Measurements from ENCODE around the gene STAG2.

The STAG2 gene

GRCh38 chrX:124010566-124010965 lies 49.1 kb downstream of the STAG2 start:
- Histone ChIP-seq H2AFZ (ENCODE audit: low read depth, low read length) (no peak overlapping the region), H3K4me2 (ENCODE audit: low read length) (peak overlapping the region; percentile 59), H3K27ac (ENCODE audit: low read length) (no peak overlapping the region; the same call in 1 of the 2 replicates), H3K9ac (ENCODE audit: low read length) (no peak overlapping the region), H3K9me3 (ENCODE audit: insufficient read depth, low read length) (no peaks in the 10 kb centered on the region), H3K4me1 (ENCODE audit: low read length) (peaks cover 23% of the 10 kb centered on the region), H4K20me1 (ENCODE audit: insufficient read depth, low read length) (peaks cover 83% of the 10 kb centered on the region), H3K4me3 (ENCODE audit: low read length) (peak overlapping the region; percentile 24; the same call in 1 of the 2 replicates), H3K27me3 (ENCODE audit: low read depth, low read length) (no peaks in the 10 kb centered on the region), H3K36me3 (replicated peaks; ENCODE audit: low read depth, low read length) (no peaks in the 10 kb centered on the region), H3K79me2 (ENCODE audit: low read length) (peaks cover 95% of the 10 kb centered on the region)
- TF ChIP-seq EZH2phosphoT487 (IDR thresholded peaks at IDR 0.05; ENCODE audit: low read depth) (no peak), CTCF (IDR thresholded peaks at IDR 0.05; ENCODE audit: low read depth, low read length) (no peak)

GRCh38 chrX:124015721-124016120 lies 54.2 kb downstream of the STAG2 start:
- no peaks in the 10 kb centered on the region for H3K27me3 ChIP-seq (ENCODE audit: low read depth, low read length)
- peaks cover 3% of the 10 kb centered on the region for H3K4me1 ChIP-seq (ENCODE audit: low read length)
- H3K79me2 ChIP-seq (ENCODE audit: low read length), result peaks cover 98% of the 10 kb centered on the region
- H3K9me3 ChIP-seq (ENCODE audit: insufficient read depth, low read length), result no peaks in the 10 kb centered on the region
- H3K36me3 ChIP-seq (replicated peaks; ENCODE audit: low read depth, low read length), result no peaks in the 10 kb centered on the region
- H3K4me3 ChIP-seq (ENCODE audit: low read length), result no peak overlapping the region
- H3K27ac ChIP-seq (ENCODE audit: low read length), result no peak overlapping the region
- no peak overlapping the region for H2AFZ ChIP-seq (ENCODE audit: low read depth, low read length)
- H3K4me2 ChIP-seq (ENCODE audit: low read length), result no peak overlapping the region
- TF ChIP-seq CTCF (IDR thresholded peaks at IDR 0.05; ENCODE audit: low read depth, low read length), result no peak
- no peak for TF ChIP-seq EZH2phosphoT487 (IDR thresholded peaks at IDR 0.05; ENCODE audit: low read depth)
- H4K20me1 ChIP-seq (ENCODE audit: insufficient read depth, low read length), result peaks cover 76% of the 10 kb centered on the region
- no peak overlapping the region for H3K9ac ChIP-seq (ENCODE audit: low read length)

- Histone ChIP-seq H4K20me1 (ENCODE audit: insufficient read depth, low read length) (peaks cover 71% of the 10 kb centered on the region), H2AFZ (ENCODE audit: low read depth, low read length) (no peak overlapping the region), H3K27ac (ENCODE audit: low read length) (no peak overlapping the region), H3K27me3 (ENCODE audit: low read depth, low read length) (no peaks in the 10 kb centered on the region), H3K9me3 (ENCODE audit: insufficient read depth, low read length) (no peaks in the 10 kb centered on the region), H3K36me3 (replicated peaks; ENCODE audit: low read depth, low read length) (no peaks in the 10 kb centered on the region), H3K4me2 (ENCODE audit: low read length) (no peak overlapping the region), H3K9ac (ENCODE audit: low read length) (no peak overlapping the region), H3K4me3 (ENCODE audit: low read length) (no peak overlapping the region), H3K4me1 (ENCODE audit: low read length) (no peaks in the 10 kb centered on the region), H3K79me2 (ENCODE audit: low read length) (peaks cover 97% of the 10 kb centered on the region)
- TF ChIP-seq CTCF (IDR thresholded peaks at IDR 0.05; ENCODE audit: low read depth, low read length) (no peak), EZH2phosphoT487 (IDR thresholded peaks at IDR 0.05; ENCODE audit: low read depth) (no peak)
Observed at GRCh38 chrX:124016825-124017224, 55.3 kb downstream of the STAG2 start.

- Histone ChIP-seq H3K4me3 (ENCODE audit: low read length) (no peak overlapping the region), H3K4me2 (ENCODE audit: low read length) (no peak overlapping the region), H3K4me1 (ENCODE audit: low read length) (peaks cover 2% of the 10 kb centered on the region; the same call in 1 of the 2 replicates), H3K9me3 (ENCODE audit: insufficient read depth, low read length) (no peaks in the 10 kb centered on the region), H3K9ac (ENCODE audit: low read length) (no peak overlapping the region), H3K36me3 (replicated peaks; ENCODE audit: low read depth, low read length) (no peaks in the 10 kb centered on the region), H4K20me1 (ENCODE audit: insufficient read depth, low read length) (peaks cover 62% of the 10 kb centered on the region), H3K27ac (ENCODE audit: low read length) (no peak overlapping the region), H3K79me2 (ENCODE audit: low read length) (peaks cover 95% of the 10 kb centered on the region), H3K27me3 (ENCODE audit: low read depth, low read length) (no peaks in the 10 kb centered on the region), H2AFZ (ENCODE audit: low read depth, low read length) (no peak overlapping the region)
- TF ChIP-seq EZH2phosphoT487 (IDR thresholded peaks at IDR 0.05; ENCODE audit: low read depth) (no peak), CTCF (IDR thresholded peaks at IDR 0.05; ENCODE audit: low read depth, low read length) (peak; percentile 27; the same call in 1 of the 2 replicates)
Observed at GRCh38 chrX:124018023-124018422, 56.5 kb downstream of the STAG2 start.
